Adipocyte (in vitro differentiated cells): ENCODE results near the gene KCNJ18.
"Not testable (repeated sequence)": the region's sequence is repeated elsewhere in the genome, so short reads cannot be mapped to it uniquely, and the experiment has no call there.

Source experiments
- DNase-seq: peaks from one replicate; pipeline ENCODE4 v3.0.0-alpha.2; 2015; ENCODE audit warnings: low read depth
- H3K27me3 ChIP-seq: replicated peaks from 2 replicates; pipeline ENCODE4 v1.7.0; 2013; ENCODE audit warnings: mild to moderate bottlenecking, low read length, moderate library complexity; ENCODE audit not compliant: control insufficient read depth, insufficient read depth
- H3K36me3 ChIP-seq: 2 replicates; pipeline ENCODE4 v1.7.0; 2013; ENCODE audit warnings: low read length, mild to moderate bottlenecking, moderate library complexity; ENCODE audit not compliant: control insufficient read depth, insufficient read depth, severe bottlenecking
- H3K4me1 ChIP-seq: 2 replicates; pipeline ENCODE4 v1.7.0; 2013; ENCODE audit warnings: mild to moderate bottlenecking, low read length, moderate library complexity; ENCODE audit not compliant: control insufficient read depth, insufficient read depth
- H3K4me3 ChIP-seq: 2 replicates; pipeline ENCODE4 v1.7.0; 2013; ENCODE audit warnings: mild to moderate bottlenecking, low read length, moderate library complexity
- H3K9ac ChIP-seq: 2 replicates; pipeline ENCODE4 v1.7.0; 2013; ENCODE audit warnings: mild to moderate bottlenecking, low read length, moderate library complexity
- H3K9me3 ChIP-seq: 2 replicates; pipeline ENCODE4 v1.7.0; 2013; ENCODE audit warnings: mild to moderate bottlenecking, low read length, moderate library complexity; ENCODE audit not compliant: control insufficient read depth

Gene KCNJ18

GRCh38 chr17:21702029-21702428 is 9.7 kb downstream of the KCNJ18 start:
- not testable (repeated sequence) for DNase-seq, H3K9ac ChIP-seq, H3K4me1 ChIP-seq, H3K4me3 ChIP-seq, H3K9me3 ChIP-seq, H3K27me3 ChIP-seq, H3K36me3 ChIP-seq

GRCh38 chr17:21702521-21702920 is 10.2 kb downstream of the KCNJ18 start:
- not testable (repeated sequence) for H3K27me3 ChIP-seq, DNase-seq, H3K36me3 ChIP-seq, H3K9ac ChIP-seq, H3K4me1 ChIP-seq, H3K4me3 ChIP-seq, H3K9me3 ChIP-seq

- H3K4me1 ChIP-seq, H3K9ac ChIP-seq, H3K4me3 ChIP-seq, H3K36me3 ChIP-seq, H3K9me3 ChIP-seq, DNase-seq, H3K27me3 ChIP-seq: not testable (repeated sequence)
These were observed 10.8 kb downstream of the KCNJ18 start for GRCh38 chr17:21702940-21703640.

- not testable (repeated sequence) for H3K9ac ChIP-seq, H3K4me1 ChIP-seq, H3K36me3 ChIP-seq, DNase-seq, H3K4me3 ChIP-seq, H3K27me3 ChIP-seq, H3K9me3 ChIP-seq
These were observed 11.9 kb downstream of the KCNJ18 start for GRCh38 chr17:21703891-21704872.

GRCh38 chr17:21705021-21705601 is 12.8 kb downstream of the KCNJ18 start:
- H3K36me3 ChIP-seq = no peaks in the 10 kb centered on the region
- no peak for DNase-seq
- no peak overlapping the region for H3K4me3 ChIP-seq
- H3K4me1 ChIP-seq = no peaks in the 10 kb centered on the region
- H3K9me3 ChIP-seq = no peaks in the 10 kb centered on the region
- H3K27me3 ChIP-seq = no peaks in the 10 kb centered on the region
- H3K9ac ChIP-seq = no peak overlapping the region

GRCh38 chr17:21705746-21706145 is 13.4 kb downstream of the KCNJ18 start:
- H3K36me3 ChIP-seq, H3K27me3 ChIP-seq, DNase-seq, H3K4me3 ChIP-seq, H3K4me1 ChIP-seq, H3K9me3 ChIP-seq, H3K9ac ChIP-seq: not testable (repeated sequence)

- H3K27me3 ChIP-seq, H3K36me3 ChIP-seq, H3K4me3 ChIP-seq, H3K9me3 ChIP-seq, DNase-seq, H3K9ac ChIP-seq, H3K4me1 ChIP-seq: not testable (repeated sequence)
These were observed 14.2 kb downstream of the KCNJ18 start for GRCh38 chr17:21706546-21706945.

- H3K9me3 ChIP-seq, H3K27me3 ChIP-seq, H3K4me1 ChIP-seq, H3K9ac ChIP-seq, DNase-seq, H3K4me3 ChIP-seq, H3K36me3 ChIP-seq: not testable (repeated sequence)
These were observed 14.8 kb downstream of the KCNJ18 start for GRCh38 chr17:21707131-21707530.

GRCh38 chr17:21707711-21708611 is 15.6 kb downstream of the KCNJ18 start:
- H3K4me3 ChIP-seq, H3K27me3 ChIP-seq, H3K9me3 ChIP-seq, H3K9ac ChIP-seq, H3K4me1 ChIP-seq, DNase-seq, H3K36me3 ChIP-seq: not testable (repeated sequence)

GRCh38 chr17:21708612-21709535 is 16.6 kb downstream of the KCNJ18 start:
- H3K4me3 ChIP-seq, DNase-seq, H3K9ac ChIP-seq, H3K4me1 ChIP-seq, H3K9me3 ChIP-seq, H3K27me3 ChIP-seq, H3K36me3 ChIP-seq: not testable (repeated sequence)
